ENCODE results near the gene SLC3A2.

Gene SLC3A2

DNA sequence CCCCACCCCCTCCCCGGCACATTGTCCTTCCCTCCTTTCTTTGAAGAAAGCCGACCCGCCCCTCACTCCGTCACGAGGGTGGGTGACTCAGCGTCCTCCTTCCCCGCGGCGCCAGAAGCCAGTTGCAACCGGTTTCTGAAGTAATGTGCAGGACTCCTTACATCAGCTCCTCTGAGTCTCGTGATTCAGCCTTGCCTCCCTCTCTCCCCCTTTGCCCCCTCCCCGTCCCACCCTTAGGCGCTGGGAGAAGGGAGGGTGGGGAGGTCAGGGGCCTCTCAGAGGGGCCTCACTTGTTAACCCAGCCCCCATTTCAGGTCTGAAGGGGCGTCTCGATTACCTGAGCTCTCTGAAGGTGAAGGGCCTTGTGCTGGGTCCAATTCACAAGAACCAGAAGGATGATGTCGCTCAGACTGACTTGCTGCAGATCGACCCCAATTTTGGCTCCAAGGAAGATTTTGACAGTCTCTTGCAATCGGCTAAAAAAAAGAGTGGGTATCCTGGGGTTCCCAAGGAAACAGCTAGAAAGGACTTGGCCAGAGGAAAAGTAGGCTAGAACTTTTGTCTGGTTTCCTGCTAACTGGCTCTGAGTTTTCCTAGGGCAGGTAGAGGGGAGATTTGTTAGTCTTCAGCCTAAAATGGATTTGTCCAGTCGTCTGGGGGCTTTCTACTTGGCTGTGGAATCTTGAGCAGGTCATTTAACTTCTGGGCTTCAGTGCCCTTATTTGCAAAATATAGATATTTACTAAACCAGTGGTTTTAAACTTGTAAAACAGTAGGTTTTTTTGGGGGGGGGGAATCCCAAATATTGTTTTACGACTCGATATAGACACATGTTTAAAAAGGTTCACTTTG lies 1.1 kb downstream of the SLC3A2 start:
- DNase-seq = peak; percentile 98

DNA sequence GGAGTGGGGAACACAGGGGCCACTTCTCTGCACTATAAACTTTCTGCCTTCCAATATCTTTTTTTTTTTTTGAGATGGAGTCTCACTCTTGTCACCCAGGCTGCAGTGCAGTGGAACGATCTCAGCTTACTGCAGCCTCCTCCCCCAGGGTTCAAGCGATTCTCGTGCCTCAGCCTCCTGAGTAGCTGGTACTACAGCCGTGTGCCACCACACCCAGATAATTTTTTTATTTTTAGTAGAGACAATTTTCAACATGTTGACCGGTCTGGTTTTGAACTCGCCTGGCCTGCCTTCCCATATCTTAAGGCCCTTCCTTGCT lies 1.7 kb downstream of the SLC3A2 start:
- DNase-seq = peak; percentile 41

DNA sequence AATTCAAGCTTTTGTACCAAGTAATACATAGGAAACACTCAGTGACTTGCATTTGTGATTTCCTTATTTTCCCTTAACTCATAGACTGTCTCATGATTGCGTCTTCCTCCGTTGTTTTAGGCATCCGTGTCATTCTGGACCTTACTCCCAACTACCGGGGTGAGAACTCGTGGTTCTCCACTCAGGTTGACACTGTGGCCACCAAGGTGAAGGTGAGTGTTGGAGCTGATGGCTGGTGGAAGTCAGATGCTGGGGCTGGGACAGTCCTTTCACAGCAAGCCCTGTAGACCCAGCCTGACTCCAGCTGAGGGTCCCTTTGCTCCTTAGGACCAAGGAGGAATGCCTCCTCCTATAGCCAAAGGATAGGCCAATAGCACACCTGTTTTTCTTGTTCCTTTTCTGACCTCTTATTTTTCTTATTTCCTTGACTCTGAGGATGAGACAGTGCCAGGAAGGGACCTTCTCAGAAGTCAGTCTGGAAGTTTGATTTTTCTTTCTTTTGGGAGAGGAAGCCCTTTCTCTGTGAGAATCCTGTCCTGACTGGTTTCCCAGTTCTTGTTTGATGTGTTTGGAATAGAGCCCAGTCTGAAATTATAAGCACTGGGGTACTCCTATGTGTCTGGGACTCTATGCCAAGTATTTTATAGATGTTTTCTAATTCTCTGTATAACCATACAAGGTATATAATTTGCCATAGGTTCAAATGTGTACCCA lies 2.2 kb downstream of the SLC3A2 start:
- no peak for DNase-seq

DNA sequence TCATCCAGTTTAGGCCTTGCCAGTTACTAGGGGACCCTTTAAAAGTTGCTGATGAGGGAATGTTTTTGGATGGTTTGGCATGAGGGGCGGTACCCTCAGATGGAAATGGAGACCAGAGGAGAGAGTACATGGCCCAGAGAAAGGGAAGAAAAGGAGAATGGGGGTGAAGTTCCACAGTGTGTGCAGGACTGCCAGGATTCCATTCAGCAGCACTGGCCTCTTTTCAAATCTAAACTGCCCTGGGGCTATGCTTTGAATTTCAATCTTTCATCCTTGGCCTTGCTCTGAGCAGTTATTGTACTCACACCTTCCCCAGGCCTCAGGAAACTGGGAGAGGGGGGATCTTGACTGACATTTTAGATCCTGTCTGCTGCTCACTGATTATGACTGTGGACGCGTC lies 3.0 kb downstream of the SLC3A2 start:
- no peak for DNase-seq

DNA sequence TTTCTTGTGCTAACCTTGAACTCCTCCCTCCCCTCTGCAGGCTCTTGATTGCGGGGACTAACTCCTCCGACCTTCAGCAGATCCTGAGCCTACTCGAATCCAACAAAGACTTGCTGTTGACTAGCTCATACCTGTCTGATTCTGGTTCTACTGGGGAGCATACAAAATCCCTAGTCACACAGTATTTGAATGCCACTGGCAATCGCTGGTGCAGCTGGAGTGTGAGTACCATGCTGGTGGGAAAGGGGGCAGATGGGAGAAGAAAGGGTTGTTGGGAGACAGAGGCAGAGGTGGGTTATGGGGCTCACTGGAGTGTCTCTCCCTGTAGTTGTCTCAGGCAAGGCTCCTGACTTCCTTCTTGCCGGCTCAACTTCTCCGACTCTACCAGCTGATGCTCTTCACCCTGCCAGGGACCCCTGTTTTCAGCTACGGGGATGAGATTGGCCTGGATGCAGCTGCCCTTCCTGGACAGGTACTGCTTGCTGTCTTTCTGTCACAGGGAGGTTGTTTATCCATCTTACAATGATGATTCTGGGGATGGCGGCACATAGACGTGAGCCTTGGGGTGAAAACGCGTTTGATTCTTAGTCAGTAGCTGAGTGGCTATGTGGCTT lies 4.5 kb downstream of the SLC3A2 start:
- no peak for DNase-seq

DNA sequence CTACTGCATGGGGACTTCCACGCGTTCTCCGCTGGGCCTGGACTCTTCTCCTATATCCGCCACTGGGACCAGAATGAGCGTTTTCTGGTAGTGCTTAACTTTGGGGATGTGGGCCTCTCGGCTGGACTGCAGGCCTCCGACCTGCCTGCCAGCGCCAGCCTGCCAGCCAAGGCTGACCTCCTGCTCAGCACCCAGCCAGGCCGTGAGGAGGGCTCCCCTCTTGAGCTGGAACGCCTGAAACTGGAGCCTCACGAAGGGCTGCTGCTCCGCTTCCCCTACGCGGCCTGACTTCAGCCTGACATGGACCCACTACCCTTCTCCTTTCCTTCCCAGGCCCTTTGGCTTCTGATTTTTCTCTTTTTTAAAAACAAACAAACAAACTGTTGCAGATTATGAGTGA lies 7.7 kb downstream of the SLC3A2 start:
- DNase-seq = no peak

DNA sequence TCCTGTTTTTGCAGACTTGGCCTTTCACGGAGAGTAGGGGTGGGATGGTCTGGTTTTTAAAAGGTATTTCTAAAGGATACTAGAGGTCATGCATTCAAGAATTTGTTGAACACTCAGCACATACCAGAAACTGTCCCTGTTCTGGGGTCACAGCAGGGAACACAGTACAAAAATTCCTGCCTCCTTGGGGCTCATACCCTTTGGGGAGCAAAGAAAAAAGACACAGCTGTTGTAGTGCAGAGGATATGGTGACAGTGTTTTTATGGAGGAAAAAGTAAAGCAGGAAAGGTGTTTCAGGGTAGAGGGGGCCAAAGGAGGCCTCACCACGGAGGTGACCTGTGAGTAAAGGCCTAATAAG lies 8.4 kb downstream of the SLC3A2 start:
- no peak for DNase-seq

DNA sequence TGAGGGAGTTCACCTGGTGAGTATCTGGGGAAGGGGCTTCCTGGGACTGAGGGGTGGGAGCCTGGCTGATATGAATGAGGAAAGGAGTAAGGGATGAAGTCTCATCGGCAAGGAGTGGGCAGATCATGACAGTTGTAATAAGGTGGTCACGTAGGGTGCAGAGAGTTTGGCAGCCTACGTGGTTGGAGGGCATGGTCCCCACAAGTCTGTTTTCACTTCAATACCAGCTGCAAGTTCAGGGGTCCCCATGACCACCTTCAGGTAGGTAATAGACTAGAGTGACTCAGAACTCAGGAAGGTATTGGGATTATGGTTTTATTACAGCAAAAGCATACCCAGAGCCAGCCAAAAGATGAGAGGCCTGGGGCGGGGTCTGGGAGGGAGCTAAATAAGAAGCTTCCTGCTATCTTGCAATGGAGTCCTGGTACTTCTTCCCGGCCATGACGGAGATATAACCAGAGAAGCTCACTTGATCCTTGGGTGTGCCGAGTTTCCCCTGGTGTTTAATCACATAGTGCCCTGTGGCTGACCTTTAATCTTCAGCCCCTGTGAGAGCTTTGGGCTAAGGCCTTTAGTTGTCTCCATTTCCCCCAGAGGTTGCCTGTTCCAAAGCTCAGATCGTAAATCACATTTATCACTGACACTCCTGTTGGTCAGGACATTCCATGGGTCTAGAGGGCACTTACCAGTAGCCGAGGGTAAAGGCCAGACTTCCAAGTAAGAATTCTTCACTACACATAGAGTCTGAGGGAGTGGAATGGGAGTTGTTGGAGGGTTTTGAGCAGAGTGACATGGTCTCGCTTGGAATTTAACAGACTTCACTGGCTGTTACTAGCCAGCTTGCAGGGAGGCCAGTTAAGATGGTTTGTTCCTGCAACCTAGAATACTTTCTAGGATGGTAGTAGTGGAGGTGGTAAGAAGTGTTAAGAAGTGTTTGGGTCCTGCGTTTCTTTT lies 9.1 kb downstream of the SLC3A2 start:
- DNase-seq = peak; percentile 52

DNA sequence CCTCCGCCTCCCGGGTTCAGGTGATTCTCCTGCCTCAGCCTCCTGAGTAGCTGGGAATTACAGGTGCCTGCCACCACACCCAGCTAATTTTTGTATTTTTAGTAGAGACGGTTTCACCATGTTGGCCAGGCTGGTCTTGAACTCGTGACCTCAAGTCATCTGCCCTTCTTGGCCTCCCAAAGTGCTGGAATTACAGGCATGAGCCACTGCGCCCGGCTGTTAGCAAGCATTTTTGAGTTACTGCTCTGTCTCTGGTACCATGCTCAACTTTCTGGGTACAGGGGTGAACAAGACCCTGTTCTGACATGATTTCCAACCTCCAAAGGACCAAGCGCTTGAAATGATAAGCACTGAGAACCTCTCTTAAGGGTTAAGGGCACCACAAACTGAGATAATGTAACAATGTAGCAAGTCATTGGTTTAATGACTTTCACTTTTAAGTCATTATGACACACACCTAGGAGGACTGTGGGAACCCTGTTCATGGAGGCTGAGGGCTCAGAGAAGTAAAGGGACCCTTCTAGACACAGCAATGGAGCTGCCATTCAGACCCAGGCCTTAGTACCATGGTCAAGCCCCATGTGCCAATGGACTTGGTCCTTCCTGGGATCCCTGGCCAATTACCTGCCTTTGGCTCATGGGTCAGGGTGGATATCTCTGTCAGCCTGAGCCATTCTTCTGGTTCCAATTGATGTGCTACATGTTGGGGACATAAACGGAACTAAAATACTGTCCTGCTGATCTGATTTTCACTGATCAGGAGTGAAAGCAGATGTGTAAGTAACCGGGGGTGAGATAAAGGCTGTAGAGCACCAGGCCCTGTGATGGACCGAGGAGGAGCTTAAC lies 11.6 kb downstream of the SLC3A2 start:
- peak; percentile 66 for DNase-seq

DNA sequence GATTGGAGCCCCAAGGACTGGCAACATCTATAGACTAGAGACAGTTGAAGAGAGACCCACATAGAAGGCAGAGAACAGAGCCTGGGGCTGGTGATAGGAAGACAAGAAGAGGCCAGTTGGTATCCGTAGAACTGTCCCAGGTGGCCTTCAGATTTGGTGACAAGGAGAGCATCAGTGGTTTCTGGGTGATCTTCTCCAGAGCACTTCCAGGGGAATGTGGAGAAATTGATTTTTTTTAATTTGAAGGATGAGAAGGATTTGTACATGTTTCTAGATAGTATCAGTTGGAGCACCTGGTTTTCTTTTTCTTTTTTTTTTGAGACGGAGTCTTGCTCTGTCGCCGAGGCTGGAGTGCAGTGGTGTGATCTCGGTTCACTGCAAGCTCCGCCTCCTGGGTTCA lies 14.8 kb downstream of the SLC3A2 start:
- no peak for DNase-seq

DNA sequence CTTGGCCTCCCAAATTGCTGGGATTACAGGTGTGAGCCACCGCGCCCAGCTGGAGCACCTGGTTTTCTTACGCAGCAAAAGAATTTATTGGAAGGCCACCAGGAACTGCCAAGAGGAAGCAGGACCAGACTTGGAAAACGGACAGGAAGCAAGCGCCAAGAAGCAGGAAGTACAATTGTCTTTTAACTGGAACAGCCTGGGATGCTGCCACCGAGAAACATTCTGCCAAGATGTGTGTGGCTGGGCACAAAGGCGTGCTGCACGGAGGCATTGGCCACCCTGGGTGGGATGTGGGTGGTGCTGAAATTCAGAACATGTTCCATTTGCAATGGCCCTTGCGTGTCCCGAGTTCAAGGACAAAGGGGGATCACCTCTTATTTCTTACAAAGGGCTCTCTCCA lies 15.4 kb downstream of the SLC3A2 start:
- no peak for DNase-seq

DNA sequence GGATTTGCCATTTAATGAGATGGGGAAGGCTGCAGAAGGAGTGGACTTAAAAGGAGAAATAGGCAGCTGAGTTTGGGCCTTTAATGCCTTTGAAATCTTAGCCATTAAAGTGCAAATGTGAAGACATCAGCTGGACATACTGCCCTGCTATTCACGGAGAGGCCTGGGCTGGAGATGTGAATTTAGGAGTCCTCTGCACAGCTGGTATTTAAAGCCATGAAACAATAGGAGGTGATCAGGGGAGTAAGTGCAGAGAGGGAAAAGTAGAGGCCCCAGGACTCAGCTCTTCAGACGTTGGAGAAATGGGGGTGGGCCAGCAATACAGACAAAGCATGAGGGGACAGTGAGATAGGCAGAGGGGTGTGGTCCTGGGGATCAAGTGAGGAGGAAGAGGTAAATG lies 16.6 kb downstream of the SLC3A2 start:
- DNase-seq = no peak

DNA sequence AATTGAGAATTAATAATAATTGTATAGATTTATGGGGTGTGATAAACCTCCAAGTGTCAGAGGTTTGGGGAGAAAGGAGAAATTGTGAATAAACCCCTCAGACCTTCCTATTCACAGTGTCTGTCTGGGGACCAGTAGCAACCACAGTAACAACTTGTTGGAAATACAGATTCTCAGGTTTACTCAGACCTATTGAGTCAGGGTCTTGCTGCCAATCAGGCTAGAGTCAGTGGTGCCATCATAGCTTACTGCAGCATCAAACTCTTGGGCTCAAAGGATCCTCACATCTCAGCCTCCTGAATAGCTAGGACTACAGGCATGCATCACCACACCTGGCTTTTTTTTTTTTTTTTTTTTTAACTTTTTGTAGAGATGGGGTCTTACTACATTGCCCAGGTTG lies 17.3 kb downstream of the SLC3A2 start:
- DNase-seq = no peak

DNA sequence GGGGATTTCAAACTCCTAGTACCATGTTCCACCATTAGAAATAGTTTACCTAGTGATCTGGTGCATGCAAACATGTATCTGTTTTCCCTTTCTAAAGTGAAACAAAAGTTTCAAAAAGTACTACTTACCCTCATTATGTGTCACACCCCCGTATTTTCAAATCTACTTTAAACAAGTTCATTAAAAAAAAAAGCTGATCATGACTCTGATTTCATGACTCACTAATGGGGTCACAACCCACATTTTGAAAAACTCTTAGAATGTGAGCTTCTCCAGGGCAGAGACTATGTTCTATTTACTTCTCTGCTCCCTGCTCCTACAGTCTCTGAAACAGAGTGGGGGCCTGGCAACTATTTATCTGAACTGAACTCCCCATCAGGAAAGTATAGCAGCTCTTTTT lies 22.2 kb downstream of the SLC3A2 start:
- no peak for DNase-seq

DNA sequence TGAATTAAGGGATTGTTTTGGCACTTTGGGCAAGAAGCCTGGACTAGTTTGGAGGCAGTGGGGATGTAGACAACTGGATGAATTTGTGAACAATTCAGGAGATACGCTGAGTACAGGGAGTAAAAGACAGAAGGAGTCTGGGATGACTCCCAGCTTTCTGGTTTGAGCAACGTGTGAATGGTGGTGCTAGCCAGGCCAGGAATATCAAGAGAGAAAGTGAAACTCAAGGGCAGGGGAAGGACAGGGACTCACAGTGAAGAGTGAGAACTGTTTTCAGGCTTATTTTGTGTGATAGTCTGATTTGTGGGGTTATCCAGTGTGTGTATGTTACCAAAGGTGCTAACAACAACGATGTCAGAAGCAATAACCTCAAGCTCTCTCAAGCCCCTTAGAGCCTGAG lies 24.6 kb downstream of the SLC3A2 start:
- DNase-seq = no peak

DNA sequence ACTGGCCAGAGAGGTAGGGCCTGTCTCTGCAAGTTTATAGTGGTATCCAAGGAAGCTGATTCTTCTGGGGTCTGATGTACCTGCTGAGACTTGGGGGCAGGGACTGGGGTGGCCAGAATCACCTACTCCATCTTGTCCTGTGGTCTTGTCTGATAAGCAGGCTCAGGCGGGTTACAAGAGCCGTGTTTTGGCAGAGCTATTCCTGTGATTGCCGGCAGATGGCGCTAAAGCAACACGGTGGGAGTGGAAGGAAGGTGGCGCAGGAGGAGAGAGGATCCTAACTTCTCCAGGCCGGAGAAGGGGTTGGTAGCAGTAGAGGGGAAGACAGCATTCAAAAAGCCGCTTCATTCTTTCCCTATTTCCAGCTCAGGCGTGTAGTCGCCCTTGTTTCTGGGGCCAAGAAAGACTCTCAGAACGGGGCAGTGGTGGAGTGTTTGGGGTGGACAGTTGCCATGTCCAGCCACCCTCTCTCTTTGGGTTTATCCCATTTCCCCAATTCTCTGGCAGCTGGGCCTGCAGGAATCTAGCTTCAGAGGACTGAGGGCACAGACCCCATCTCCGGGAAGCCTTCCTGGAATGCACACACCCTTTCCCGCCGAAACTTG lies 25.3 kb downstream of the SLC3A2 start:
- peak; percentile 86 for DNase-seq

DNA sequence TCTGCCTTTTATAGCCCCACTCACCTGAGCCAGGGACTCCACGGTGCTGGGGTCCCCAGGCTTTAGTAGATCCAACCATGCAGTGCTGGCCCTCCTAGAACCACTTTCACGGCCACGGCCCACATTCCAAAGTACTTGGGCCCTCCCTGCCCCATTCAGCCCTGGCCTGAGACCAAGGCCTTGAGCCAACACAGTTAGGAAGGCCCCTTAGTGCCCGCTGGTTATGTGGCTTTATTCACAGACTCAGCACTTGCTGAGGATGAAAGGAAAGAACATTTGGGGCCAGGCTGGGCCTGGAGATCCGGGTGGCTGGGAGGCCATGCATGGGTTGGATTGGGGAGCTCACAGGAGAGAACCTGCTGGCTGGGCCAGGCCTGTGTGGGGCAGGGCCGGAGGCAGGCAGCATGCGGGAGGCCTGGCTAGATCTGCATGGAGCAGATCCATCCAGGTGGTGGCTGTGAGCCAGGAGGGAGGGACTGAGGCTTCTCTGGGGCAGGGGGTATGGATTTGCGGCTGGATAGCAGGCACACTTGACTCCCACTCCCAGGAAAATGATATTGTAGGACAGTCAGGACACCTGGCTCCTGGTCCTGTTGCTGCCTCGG lies 27.9 kb downstream of the SLC3A2 start:
- no peak for DNase-seq

DNA sequence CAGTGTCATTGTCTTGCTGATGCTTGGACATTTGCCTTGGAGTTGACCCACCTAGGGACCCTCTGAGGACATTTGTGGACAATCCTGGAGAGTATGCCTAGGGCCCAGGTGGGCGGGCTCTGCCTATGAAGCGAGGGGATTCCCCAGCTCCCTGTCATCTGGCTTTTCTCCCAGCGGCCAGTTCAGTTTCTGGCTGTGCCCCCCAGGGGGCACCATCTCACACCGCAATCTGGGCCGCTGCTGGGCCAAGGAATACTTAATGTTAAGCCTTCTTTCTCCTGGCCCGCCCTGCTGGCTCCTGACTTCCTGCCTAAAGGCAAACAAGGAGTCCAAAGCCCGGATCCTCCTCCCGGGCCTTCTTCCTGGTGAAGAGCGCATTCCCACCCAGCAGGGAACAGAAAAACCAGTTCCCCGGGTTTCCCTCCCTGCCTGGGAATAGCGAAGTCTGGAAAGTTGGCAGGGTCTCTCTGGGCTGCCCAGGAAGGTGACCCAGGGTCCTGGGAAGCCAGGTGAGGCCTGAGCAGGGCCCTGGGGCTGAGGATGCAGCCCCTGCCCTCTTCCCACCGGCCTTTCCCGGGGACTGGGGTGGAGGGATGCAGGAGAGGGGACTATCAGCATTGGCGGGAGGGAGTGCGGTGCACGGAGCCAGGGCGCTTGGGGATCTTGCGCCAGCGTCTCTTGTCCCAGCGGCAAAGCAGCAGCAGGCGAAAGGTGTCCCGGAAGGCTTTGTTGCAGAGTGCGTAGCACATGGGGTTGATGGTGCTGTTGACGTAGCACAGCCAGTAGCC lies 28.6 kb downstream of the SLC3A2 start:
- peak; percentile 63 for DNase-seq

DNA sequence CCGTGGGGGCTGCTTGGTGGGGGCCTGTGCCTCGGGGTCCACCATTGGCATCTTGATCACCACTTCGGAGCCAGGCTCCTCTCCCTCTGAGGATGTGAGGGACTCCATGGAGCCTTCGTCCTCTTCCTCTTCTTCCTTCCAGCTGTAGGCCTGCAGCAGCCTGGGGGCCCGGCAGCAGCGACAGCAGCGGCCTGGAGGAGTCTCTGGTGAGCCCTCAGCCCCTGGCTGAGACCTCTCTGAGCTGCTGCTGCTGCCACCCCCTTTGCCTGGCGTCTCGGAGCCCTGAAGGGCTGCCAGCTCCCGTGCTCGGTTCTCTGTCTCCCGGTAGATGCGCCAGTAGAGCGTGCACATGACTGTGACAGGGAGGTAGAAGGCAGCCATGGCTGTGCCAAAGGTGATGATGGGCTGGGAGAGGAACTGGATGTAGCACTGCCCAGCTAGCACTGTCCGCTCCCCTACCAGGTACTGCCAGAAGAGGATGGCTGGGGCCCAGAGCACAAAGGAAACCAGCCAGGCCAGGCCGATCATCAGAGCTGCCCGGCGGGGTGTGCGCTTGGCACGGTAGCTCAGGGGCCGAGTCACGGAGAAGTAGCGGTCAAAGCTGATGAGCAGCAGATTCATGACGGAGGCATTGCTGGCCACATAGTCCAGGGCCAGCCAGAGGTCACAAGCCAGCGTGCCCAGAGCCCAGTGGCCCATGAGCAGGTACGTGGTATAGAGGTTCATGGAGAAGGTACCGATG lies 29.6 kb downstream of the SLC3A2 start:
- DNase-seq = no peak
